Measurements from ENCODE around the gene P3H1.
"Not testable (repeated sequence)": the region's sequence is repeated elsewhere in the genome, so short reads cannot be mapped to it uniquely, and the experiment has no call there.

P3H1 gene

DNA sequence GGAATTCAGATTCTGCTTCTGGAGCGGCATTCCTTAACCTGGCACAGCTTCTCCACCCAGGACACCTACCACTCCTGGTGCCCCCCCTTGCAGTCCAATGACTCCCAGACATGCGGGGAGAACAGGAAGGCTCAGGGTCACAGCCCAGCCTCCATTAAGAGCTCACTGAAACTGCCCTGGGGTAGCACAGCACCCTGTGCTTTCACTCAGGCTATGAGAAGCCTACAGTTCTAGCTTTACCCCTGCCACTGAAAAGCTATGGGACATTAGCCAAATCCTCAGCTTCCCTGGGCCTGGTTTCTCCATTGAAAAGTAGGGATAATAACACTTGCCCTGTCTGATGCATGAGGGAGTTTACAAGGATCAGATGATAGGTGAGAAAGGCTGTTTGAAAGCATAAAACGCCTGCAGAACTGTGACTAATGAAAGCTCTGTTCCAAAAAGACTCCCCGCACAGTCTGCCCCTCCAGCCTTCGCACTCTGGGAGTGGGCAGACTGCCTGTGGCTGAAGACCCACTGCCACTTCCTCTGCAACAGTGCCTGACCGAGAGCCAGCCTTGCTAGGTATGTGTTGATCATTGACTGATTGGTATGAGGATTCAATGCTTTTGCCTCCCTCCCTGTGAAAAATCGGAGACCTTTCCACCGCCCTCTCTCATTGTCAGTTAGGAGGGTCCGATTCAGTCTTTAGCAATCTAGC is 24.1 kb downstream of the P3H1 start:
- no peak for DNase-seq

DNA sequence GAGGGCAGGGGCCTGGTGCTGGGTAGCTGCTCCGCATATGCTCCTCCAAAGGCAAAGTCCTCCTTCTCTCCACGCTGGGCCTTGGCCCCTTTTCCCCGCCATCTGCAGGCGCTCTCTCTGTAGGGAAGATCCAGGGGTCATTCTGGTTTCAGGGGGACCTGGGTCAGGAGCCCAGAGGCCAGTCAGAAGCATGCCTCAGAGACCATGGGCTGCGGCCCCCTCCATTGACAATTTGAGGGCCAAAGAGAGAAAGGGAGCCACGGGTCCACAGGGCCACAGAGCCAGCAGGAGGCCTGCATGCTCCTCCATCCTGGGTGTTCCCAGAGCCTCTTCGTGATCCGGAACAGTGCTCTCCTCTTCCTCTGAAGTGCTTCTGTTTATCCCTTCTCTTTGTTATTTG is 24.7 kb downstream of the P3H1 start:
- no peak for DNase-seq

DNA sequence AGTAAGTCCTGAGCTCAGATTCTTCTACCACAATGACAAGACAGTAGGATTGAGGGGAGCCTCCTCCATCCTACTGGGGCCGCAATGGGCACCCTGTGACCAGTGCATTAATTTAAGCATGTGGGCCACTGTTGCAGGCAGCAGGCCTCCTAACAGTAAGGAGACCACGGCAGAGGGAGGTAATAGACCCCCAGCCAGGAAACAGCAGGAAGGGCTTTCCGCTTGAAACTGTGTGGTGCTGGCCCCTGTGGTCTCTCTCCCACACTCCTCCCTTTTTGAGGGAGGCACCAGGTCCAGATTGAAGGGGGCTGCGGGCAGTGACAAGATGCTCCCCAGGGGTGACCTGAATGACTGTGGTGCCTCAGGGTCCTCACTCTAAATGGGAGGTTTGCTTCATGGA is 25.1 kb downstream of the P3H1 start:
- no peak for DNase-seq

DNA sequence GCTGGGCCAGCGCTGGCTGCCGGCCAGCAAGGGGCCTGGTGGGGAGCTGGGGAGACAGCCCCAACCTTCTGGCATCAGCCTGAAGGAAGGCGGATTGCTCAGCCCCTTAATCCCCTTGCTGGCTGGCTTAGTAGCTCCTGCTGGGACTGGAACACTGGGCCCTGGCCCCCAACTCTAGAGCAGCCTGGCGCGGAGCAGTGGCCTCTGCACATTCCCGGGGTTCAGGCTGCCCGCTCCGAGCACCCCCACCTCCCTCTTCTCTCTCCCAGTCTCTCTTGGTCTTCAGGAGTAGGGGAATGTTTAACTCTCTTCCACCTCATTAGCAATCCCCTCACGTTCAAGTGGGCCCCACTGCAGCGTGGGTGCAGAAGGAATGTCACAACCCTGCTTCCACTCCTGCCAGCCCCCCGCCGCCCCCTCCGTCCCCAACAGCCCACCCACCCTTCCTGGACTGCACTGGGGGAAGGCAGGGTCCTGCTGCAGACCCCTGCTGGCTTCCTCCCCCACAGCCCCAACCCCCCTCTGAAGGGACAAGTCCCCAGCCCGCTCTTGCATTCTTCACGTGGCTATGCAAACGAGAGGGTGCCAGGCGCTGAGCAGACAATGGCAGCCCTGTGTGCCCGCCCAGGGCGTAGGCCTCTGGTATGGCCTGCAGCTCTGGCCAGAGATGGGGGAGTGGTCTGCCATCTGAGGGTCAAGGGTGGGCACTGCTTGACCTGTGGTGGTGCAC is 25.8 kb downstream of the P3H1 start:
- no peak for DNase-seq

DNA sequence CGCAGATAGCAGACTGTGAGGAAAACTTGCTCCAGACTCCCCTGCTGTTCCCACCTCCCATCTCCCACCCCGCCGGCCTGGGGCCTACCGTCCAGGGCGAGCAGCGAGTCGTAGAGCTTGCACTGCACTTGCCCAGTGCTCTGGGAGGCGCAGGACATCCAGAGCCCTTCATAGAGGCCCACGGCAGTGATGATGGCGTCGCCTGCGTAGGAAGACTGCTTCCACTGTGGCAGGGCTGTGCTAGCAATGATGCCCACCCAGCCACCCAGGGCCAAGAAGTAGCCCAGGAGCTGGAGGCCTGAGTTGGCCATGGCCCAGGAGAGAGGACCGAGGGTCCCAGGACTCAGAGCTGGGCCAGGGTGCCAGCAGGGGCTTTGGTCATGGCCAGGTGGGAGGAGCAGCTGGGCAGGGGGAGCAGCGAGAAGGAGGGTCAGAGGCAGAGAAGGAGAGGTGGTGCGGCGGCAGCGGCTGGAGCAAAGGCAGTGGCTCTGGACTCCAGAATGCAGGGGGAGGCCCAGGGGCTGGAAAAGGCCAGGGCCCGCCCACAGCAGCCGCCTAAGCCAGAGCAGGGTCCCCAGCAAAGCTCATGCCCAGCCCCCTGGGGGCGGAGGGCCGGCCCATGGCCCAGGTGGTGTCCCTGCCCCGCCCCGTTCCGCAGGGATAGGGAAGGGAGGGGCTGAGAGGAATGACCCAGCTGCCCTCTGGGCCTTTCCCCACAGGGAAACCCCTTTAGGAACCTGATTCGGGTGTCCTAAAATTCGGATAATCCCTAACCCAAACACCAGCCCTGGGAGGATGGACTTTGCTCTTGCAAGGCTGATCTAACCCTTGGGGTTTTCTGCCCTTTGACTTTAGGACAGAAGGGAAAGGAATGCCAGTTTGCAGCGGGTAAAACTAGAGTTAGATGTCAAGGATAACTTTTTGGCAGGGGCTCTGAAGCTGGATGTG is 26.8 kb downstream of the P3H1 start, which contains the start of gene CLDN19:
Gene CLDN19, minus strand, starts transcription at position 484 of the 948 bp plus-strand sequence. Its CDS starts 173 bp downstream, at position 311.
- no peak for DNase-seq

DNA sequence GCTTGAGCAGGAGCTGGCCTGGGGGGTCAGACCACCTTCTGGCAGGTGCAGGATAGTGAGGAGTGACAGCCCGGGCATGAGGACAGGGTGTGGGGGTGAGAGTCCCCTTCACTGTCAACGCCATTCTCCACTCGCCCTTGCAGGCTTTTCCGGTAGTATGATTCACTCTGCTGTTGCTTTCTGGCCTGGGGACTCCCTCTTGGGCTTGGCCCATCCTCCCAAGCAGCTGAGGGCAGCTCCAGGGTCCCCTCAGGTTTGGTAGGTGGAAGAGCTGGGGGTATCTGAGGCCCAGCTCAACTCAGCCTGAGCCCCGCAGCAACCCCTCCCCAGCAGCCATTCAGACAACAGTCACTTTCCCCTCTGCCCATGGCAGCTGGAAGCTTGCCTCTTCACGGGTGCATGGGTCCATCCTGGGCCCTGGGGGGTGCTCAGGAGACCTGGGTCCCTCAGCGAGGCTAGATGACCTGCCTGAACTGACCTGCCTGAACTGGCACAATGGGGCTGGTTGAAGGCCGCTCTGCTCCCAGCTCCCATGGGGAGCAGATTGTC is 28.1 kb downstream of the P3H1 start:
- no peak for DNase-seq

DNA sequence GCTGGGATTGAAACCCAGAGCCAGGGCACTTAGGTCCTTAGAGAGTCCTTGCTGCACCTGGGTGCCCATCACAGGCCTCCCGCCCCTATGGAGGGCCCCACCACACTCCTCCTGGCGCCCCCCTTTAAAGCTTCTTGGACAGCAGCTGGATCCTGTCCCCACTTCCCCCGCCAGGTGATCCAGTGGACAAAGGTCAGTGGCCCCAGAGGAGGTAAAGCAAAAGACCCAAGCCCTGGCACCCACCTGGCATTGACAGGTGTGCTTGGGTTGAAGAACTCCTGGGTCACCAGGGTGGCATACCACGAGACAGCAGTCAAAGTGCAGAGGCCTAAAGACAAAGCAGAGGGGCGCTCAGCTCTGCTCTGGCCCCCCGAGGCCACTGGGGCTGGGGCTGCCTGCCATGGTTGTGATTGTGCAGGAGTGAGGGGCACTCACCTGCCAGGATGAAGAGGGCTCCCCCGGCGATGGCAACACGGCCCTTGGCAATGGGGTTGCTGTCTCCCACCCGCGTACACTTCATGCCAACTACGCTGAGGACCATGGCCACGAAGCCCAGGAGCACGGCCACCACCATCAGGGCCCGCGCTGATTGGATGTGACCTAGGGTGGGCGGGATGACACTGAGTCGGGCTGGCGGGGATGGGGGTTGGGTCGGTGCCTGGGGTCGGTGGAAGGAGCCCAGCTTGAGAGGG is 28.7 kb downstream of the P3H1 start:
- DNase-seq, result no peak

DNA sequence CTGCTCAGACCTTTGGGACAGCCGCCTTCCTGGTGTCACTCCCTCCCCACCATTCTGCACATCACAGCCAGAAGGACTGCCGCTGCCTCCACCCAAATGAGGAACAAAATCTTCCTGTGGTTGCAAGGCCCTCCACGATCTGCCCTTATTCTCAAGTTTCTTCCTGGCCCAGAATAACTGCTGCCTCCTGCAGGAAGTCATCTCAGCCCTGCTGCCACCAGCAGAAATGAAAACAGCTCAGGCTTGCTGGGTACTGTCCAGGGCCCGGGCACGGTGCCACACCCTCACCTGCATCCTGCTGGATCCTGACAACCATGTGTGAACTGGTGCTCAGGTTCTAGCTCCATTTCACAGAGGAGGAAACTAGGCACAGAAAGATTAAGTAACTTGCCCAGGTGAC is 29.6 kb downstream of the P3H1 start:
- no peak for DNase-seq

DNA sequence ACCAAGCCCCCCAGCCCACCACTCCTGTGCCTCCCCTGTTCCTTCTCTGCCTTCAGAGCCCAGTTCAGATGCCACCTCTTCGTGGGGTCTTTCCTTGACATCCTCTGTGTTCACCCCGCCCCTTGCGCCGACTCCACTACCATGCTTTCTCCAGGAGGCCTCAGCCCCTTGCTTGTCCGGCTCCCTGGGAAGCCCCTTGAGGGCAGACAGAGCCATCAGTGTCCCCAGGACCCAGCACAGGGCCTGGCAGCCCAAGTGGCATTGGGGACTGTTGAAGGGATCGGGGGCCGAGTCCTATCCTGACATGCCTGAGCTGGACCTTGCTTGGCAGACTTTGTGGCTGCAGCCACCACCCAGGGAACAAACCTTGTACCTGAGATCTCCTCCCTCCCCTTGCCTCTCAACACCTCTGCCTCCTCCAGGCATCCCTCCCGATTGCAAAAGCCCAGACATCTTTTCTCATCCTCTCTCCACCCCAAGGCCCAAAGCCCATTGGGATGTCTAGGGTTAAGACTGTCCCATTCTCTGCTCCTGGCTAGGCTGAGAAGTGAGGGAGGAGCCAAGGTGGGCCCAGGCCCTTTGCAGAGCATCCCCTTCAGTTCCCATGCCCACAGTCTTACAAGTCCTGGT is 30.1 kb downstream of the P3H1 start:
- no peak for DNase-seq

DNA sequence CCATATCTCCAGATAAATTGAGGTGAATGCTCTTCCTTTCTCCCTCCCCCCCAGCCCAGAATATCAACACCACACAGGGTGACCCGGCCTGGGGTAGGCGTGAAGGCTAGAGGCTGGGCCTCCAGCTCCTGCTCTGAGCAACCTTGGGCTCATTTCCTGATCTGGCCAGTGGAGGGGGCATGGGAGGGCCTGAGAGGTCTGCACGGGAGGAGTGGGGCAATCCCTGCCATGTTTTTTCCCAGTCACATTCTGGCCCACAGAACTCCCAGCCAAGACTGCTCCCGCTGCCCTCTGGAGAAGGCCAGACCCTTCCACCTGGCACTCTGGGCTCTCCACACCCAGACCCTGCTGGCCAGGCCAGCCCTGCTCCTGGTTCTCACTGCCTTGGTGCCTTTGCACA is 30.7 kb downstream of the P3H1 start:
- no peak for DNase-seq

DNA sequence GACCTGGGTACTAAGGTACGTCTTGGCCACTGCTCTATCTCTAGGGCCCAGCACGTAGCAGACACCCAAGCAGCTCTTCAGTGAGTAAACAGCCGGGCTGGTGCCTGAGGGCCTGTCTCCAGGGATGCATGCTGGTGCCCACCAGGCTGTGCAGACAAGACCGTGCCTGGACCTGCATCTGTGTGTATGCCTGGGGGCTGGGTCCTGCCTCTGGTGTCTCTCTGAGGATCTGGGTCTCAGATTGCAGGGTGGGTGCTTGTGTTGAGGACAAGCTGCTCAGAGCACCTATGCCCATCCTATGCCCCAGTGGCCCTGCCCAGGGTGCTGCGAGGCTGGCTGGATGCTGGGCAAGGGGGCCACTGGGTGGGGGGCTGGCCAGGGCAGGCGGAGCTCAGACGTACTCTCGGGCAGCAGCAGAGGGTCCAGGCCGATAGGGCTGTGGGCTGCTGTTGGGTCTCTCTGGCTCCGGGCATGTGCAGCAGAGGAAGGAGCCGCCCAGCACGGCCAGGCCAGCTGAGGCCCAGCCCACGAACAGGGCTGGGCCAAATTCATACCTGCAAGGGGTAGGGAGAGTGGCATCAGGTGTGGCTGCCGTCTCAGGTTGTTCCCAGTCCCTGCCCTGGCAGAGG is 31.2 kb downstream of the P3H1 start:
- no peak for DNase-seq

DNA sequence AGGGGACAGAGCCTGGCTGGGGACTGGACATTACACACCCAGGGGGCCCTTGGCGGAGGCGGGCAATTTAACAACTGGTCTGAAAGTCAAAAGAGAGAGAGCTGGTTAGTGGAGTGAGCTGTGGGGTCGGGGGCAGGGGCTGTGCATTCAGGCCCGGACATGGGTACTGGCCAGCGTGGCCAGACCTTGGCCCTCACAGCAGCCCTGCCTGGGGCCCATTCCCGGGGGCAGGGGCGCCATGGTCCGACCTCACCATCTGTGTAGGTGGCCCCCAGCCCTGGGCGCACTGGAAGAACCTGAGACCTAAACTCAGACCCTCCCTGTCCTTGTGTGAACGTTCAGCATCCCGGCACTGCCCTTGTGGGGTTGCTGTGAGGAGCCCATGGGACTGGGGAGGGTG is 31.8 kb downstream of the P3H1 start:
- no peak for DNase-seq

DNA sequence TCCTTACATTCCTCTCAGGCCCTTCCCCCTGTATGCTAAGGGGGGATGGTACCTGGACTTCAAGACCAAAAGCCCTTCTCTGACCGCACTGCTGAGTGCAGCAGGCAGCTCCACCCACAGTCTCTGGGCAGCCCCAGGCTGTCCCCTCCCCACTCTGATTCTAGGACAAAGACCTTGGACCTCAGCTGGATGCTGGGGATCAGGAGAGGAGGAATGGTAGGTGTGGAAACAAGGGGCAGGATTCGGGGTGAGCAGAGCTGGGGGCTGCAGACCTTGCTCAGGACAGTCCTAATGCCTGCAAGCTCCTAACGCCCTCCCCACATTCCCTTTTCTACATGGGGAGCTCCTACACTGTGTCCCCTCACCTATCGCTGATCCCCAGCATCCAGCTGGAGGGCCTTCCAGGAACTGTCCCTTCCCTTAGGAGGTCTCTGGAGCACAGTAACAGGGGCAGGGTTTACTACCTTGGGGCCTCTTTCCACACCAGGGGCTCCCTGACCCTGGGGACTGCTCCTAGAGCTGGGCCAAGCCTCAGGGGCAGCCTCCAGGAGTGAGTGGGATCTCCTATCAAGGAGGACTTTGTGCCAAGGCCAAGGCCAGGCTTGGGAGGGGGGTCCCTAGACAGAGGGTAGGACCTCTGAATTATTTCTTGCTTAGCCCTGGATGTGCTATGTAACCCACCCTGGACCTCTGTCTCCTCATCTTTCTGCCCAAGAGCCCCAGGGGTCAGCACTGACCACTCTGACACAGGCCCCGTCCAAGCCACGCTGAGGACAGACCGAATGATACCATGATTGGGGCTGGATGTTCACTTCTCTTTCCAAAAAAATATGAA is 32.4 kb downstream of the P3H1 start:
- DNase-seq, result no peak

DNA sequence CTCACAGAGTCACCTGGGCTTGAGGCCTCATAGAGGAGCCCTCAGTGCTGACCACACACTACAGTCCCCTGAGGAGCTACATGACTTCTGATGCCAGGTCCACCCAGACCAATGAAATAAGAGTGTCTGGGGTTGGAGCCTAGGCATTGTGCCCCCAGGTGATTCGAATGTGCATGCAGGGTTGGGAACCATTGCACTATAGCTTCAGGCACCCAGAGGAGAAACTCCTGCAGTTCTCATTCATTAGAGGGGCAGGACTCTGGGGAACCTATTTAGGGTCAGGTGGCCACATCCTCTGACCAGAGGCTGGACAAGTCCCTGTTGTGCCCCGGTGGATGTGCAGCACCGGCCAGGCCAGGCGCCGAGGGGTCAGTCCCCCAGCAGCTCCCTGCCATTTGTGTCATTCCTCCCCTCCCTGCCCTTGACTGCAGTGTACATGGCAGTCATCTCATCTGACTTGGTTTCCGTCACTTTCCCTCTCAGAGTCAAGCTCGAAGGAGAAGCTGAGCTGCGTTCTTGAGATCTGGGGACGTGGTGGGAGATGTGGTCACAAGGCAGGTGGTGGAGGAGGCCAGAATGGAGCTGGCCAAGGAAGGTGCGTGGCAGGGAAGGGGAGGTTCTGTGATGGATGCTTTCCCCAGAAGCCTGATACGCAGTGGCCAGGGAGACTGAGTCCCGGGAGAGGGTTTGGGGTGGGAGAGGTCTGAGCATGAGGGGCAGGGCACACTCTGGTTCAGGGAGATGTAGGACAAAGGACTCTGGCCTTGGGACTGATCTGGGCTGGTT is 33.2 kb downstream of the P3H1 start:
- no peak for DNase-seq

DNA sequence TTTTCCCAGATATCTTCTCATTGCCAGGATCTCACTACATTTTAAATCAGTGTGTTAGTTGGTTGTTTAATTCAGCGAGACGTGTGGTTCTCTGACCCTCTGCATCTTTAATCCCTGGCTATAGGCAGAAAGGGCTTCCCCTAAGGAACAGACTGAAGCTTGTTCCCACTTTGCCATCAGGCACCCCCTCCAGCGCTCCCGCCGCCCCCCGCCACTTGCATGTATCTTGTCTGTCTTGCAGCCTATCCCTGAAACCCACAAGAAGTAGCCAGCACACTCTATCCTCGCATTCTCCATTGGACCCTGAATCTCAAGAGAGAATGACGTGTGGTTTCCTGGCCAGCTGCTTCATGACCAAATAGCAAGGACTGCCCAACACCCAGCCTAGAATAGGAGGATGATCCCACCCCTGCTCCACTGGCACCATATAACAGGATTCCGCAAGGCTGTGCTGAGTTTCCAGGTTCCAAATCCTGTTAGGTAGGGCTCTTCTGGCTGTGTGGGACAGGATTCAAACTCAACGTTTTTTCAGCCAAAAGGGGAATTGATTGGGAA is 34.6 kb downstream of the P3H1 start:
- no peak for DNase-seq

DNA sequence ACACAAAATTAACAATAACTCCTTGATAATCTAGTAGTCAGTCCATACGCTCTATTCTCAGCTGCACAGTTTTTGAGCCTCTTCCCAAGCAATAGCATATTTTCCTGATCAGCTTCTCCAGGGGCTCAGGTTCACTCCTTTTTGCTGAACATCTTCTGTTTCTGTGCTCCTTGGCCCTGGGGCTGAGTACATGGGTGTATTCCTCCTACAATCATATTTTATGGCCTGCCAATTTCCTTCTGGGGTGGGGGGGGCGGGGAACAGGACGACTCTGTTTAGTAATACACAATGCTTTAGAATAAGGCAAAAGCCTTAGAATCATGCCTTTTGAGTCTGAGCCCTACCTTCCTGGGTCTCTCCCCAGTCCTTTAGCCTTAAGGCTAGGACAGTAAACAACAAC is 35.2 kb downstream of the P3H1 start:
- no peak for DNase-seq

DNA sequence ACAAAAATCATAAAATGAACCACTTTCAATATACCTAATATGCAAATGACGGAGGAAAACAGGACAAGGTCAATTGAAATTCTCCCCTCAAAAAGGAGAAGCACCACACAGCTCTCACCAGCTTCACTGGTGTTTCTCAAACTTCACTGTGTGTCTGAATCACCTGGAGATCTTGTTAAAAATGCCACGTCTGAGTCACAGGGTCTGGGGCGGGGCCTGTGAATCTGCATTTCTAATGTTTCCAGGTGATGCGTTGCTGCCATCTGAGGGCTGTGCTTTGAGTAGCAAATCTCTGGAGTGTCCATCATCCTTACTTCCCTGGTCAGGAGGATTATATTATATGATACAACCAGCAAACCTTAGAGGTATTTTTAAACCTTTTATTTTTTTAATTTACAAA is 35.8 kb downstream of the P3H1 start:
- DNase-seq, result peak; percentile 51 to 53

DNA sequence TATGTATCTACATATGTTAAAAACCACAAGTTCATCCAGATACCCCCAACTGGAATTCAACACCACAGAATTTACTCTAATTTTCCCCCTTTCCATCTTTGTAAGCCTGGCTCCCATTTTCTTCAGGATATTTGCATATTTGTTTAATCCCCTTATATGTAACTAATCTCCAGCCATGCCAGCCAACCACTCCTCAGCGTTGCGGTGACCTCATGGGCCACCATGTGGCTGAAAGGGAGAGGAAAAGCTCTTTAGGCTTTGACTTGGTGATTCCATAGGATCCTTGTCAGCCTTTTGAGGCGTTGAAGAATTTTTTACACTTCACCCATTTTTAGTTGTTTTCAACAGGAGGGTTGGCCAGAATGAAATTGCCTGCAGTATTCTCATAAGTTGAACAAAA is 36.8 kb downstream of the P3H1 start:
- DNase-seq, result no peak

DNA sequence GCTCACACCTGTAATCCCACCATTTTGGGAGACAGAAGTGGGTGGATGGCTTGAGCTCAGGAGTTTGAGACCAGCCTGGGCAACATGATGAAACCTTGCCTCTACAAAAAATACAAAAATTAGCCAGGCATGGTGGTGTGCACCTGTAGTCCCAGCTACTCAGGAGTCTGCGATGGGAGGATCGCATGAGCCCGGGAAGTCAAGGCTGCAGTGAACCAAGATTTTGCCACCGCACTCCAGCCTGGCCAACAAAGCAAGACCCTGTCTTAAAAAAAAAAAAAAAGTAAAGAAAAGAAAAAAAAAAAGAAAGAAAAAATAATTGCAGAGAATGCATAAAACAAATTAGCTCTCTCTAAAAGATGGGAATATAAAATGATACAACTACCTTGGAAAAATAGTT is 41.0 kb downstream of the P3H1 start:
- DNase-seq, result not testable (repeated sequence)
